ENCODE measurements around the gene ABL1.

The ABL1 gene

DNA sequence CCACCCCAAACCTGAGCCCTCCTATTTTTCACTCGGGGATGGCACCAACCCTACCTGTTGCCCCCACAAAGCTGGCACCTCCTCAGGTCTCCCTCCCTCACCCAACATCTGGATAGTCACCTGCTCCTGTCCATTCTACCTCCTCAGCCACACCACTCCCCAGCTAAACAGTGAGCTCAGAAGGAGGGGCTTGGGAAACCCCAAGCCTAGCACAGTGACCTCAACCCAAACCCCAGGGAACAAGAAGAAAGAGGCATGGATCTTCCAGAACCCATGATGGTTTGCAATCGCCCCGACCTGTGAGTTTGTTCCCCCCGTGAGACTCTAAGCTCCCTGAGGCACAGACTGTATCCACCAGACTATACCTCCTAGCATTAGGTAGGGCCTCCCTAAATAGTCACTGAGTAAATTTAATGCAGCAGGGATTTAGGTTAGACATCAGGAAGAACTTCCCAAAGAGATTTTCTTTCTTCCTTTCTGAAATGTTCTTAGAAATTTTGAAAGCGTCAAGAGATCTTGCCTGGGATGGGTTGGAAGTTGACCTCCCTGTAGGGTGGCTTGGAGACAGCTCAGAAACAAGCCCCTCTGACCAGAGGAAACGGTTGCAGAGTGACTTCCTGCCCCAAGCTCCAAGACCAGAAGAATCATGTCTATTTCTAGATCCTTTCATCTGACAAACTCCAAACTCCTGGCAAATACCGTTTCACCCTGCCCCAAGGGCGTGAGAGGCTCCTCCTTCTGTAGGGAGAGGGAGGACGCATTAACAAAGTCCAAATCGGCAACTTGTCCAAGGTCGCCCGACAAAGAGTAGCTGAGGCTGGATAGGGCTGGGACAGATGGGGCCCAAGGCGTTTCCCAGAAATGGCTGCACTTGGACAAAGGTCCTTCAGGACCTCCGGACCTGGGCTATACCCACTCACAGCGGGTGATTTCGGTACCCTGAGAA is 99.9 kb downstream of the ABL1 start:
- TF ChIP-seq, protein P1, sequence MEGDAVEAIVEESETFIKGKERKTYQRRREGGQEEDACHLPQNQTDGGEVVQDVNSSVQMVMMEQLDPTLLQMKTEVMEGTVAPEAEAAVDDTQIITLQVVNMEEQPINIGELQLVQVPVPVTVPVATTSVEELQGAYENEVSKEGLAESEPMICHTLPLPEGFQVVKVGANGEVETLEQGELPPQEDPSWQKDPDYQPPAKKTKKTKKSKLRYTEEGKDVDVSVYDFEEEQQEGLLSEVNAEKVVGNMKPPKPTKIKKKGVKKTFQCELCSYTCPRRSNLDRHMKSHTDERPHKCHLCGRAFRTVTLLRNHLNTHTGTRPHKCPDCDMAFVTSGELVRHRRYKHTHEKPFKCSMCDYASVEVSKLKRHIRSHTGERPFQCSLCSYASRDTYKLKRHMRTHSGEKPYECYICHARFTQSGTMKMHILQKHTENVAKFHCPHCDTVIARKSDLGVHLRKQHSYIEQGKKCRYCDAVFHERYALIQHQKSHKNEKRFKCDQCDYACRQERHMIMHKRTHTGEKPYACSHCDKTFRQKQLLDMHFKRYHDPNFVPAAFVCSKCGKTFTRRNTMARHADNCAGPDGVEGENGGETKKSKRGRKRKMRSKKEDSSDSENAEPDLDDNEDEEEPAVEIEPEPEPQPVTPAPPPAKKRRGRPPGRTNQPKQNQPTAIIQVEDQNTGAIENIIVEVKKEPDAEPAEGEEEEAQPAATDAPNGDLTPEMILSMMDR (conservative IDR thresholded peaks at IDR 0.05; ENCODE audit: low read depth, low read length) = no peak
- no peak overlapping the region for H3K4me3 ChIP-seq (ENCODE audit: low read depth, low read length)
- DNase-seq (ENCODE audit: low read depth) = no peak

DNA sequence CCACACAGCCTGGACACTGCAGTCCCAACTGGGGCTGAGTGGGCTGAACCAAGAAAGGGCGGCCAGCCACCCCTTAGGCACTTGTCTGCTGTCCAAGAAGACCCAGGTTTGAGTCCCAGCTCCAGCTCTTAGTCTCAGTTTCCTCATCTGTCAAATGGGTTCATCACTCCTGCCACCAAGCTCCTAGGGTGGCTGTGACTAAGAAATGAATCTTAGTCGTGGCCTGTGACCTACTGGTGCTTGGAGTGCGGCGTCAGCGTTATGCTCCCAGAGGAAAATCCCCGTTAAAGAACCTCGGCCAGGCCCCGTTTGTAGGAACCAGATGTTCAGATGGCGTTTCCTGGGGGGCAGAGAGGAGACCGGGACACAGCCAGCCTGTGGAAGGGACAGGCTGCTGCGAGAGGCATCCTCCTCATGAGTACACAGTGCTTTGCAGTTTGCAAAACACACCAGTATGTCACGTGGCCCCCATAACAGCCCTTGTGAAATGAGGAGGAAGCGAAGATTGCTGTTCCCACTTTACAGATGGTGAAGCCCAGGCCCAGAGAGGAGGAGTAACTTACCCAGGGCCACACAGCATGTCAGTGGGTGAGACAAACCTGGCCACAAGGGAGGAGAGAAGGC is 100.7 kb downstream of the ABL1 start:
- no peak for DNase-seq (ENCODE audit: low read depth)
- TF ChIP-seq, protein P1 (conservative IDR thresholded peaks at IDR 0.05; ENCODE audit: low read depth, low read length) = no peak
- H3K4me3 ChIP-seq (ENCODE audit: low read depth, low read length) = no peak overlapping the region

DNA sequence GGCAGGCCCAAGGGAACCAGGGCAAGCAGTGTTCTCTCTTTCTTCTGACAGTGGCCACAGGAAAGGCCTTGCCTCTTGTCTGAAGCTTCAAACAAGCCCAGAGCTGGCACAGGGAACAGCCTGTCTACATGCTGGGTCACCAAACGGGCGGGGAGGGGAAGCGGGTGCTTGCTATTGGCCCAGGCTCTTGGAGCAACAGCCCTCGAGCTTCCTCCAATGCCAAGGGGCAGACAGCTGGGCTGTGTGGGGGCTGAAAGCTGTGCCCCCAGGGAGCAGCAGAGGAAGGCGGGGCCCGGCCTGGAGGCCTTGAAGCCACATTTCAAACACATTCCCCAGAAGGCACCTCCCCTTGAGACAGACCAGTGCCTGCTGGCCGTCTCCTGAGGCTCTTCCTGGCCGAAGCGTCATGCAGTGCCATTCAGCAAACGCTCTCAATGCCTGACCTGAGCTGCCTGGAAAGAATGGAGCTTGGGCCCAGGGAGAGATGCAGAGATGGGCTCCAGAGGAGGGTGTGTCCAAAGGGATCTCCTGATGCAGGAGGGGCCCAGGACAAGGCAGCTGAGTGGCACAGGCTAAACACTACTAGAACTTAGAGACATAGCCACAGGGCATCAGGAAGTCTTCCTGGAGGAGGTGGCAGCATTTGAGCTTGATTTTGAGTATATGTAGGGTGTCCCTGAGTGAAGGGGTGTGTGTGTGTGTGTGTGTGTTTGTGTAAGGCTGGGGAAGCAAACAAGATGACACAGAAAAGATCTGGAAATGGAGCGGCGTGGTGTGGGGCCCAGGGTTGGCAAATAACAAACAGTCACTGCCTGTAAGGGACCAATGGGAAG is 101.4 kb downstream of the ABL1 start:
- DNase-seq (ENCODE audit: low read depth) = peak; percentile 57
- TF ChIP-seq, protein P1 (conservative IDR thresholded peaks at IDR 0.05; ENCODE audit: low read depth, low read length) = no peak
- no peak overlapping the region for H3K4me3 ChIP-seq (ENCODE audit: low read depth, low read length)
